GM12873 (cell line): Measurements from ENCODE around the gene ADAMTS4.

ENCODE experiments used
- CTCF ChIP-seq: IDR thresholded peaks from 2 replicates; pipeline ENCODE4 v1.5.1; 2012; ENCODE audit warnings: low read depth, mild to moderate bottlenecking, moderate library complexity, low read length, control low read depth; ENCODE audit not compliant: insufficient read depth; ENCODE audit errors: missing control alignments

Gene ADAMTS4

GRCh38 chr1:161165742-161166668, 32.8 kb downstream of the ADAMTS4 start, which contains the start of gene PPOX:
Gene PPOX (plus strand): TSS chr1:161166426. CDS start chr1:161166848, 422 bp downstream.
- peak; percentile 67 for TF ChIP-seq CTCF

- TF ChIP-seq CTCF = no peak
These were observed 33.8 kb downstream of the ADAMTS4 start for GRCh38 chr1:161164901-161165610.

- no peak for TF ChIP-seq CTCF
These were observed 35.1 kb downstream of the ADAMTS4 start for GRCh38 chr1:161163793-161164192.

GRCh38 chr1:161162806-161163205, 36.0 kb downstream of the ADAMTS4 start:
- no peak for TF ChIP-seq CTCF

GRCh38 chr1:161162052-161162451, 36.8 kb downstream of the ADAMTS4 start:
- TF ChIP-seq CTCF = no peak

GRCh38 chr1:161161652-161162051, 37.2 kb downstream of the ADAMTS4 start:
- no peak for TF ChIP-seq CTCF

GRCh38 chr1:161160671-161161145, 38.1 kb downstream of the ADAMTS4 start:
- TF ChIP-seq CTCF = no peak
